ENCODE results near the gene COL19A1. TPM values are rescaled to one million over a fixed set of nuclear protein-coding genes. Genes with fewer than 3 reads are reported as not detected.

The COL19A1 gene
- total and polyA plus RNA-seq, 2 donors from 2014 or later: 0.60 to 1.1 TPM

Other genes starting within 250 kb of the COL19A1 start
- 91.3 TPM for gene LMBRD1, start 69.5 kb upstream of the COL19A1 start, total RNA-seq
- gene LMBRD1, start 69.5 kb upstream of the COL19A1 start, polyA plus RNA-seq (ENCODE audit: insufficient read depth, low read depth, low replicate concordance): 102 TPM